ENCODE data around the gene TELO2. TPM values are rescaled to one million over a fixed set of nuclear protein-coding genes. Genes with fewer than 3 reads are reported as not detected.

TELO2 gene
- total and polyA plus RNA-seq, 2 experiments from 2014 or later = 51.6 to 58.7 TPM

DNA sequence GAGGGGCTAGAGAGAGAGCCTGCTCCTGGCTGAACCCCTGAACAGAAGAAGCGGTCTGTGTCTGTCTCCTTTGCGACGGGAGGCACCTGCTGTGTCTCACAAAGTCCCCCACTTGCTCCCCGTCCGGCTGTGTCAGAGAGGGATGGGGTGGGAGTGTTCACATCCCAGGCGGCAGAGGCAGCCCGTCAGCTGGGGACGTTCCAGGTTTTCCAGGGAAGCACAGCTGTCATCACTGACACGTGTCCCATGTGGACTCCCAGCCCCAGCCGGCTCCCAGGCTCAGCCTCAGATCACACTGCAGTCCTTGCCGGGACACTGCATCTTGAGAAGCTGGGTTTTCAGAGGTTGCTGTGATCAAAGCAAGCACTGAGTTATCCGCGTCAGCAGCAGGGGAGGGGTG lies 1.6 kb downstream of the TELO2 start:
- peak in 1 of 2 donors; percentile 14 for DNase-seq (ENCODE audit: low read depth in 1 of 2, low spot score in 1 of 2)
- Histone ChIP-seq H3K27me3 (no peaks in the 10 kb centered on the region), H3K36me3 (peaks cover 3% of the 10 kb centered on the region), H3K27ac (no peak overlapping the region), H3K4me3 (no peak overlapping the region), H3K9me3 (ENCODE audit: low read depth) (no peaks in the 10 kb centered on the region), H3K4me1 (ENCODE audit: low read depth) (peaks cover 8% of the 10 kb centered on the region)
- TF ChIP-seq, protein P1, sequence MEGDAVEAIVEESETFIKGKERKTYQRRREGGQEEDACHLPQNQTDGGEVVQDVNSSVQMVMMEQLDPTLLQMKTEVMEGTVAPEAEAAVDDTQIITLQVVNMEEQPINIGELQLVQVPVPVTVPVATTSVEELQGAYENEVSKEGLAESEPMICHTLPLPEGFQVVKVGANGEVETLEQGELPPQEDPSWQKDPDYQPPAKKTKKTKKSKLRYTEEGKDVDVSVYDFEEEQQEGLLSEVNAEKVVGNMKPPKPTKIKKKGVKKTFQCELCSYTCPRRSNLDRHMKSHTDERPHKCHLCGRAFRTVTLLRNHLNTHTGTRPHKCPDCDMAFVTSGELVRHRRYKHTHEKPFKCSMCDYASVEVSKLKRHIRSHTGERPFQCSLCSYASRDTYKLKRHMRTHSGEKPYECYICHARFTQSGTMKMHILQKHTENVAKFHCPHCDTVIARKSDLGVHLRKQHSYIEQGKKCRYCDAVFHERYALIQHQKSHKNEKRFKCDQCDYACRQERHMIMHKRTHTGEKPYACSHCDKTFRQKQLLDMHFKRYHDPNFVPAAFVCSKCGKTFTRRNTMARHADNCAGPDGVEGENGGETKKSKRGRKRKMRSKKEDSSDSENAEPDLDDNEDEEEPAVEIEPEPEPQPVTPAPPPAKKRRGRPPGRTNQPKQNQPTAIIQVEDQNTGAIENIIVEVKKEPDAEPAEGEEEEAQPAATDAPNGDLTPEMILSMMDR (IDR thresholded peaks at IDR 0.05; ENCODE audit: low read depth, low read length) = no peak

DNA sequence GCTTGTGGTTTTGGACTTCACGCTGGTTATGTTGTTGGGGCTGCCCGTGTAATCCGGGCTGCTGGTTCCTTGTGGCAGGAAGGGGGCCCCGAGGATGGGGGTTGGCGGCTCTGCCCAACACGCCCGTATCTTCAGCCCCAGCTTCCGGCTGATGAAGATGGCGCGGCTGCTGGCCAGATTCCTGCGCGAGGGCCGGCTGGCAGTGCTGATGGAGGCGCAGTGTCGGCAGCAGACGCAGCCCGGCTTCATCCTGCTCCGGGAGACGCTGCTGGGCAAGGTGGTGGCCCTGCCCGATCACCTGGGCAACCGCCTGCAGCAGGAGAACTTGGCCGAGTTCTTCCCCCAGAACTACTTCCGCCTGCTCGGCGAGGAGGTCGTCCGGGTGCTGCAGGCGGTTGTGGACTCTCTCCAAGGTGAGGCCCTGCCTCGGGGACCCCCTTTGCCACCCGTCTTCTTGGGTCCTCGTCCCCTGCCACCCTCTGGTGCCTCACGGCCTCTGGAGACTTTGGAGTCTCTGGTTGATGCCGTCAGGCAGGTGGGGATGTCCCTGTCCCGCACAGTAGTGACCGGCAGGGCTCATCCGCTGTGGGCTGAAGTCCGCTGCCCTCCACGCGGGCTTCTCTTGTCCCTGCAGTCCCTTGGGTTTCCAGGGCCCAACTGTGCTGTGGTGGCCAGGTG lies 2.2 kb downstream of the TELO2 start:
- no peak for DNase-seq (ENCODE audit: low read depth in 1 of 2, low spot score in 1 of 2)
- Histone ChIP-seq H3K4me3 (no peak overlapping the region), H3K27ac (no peak overlapping the region), H3K9me3 (ENCODE audit: low read depth) (no peaks in the 10 kb centered on the region), H3K4me1 (ENCODE audit: low read depth) (peaks cover 8% of the 10 kb centered on the region), H3K27me3 (no peaks in the 10 kb centered on the region), H3K36me3 (peaks cover 7% of the 10 kb centered on the region)
- TF ChIP-seq, protein P1 (IDR thresholded peaks at IDR 0.05; ENCODE audit: low read depth, low read length) = no peak

DNA sequence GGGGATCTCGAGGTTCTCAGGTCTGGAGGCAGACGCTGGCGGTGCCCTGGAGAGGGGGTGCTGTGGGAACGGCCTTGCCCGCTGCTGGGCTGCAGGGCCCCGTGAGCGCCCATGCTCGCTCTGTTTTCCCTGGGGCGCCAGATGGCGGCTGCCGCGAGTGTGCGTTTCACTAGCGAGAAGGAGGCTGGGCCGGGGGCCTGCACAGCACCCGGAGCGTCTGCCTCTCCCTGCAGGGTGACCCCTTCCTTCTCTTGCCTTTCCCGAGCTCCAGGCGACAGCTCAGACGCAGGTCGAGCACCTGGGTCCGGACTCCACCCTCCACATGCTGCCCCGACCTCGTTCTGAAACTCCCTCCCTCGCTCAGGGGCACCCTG lies 2.7 kb downstream of the TELO2 start:
- TF ChIP-seq, protein P1 (IDR thresholded peaks at IDR 0.05; ENCODE audit: low read depth, low read length) = no peak
- DNase-seq (ENCODE audit: low read depth in 1 of 2, low spot score in 1 of 2) = no peak
- peaks cover 7% of the 10 kb centered on the region for H3K36me3 ChIP-seq
- H3K4me3 ChIP-seq = no peak overlapping the region
- no peaks in the 10 kb centered on the region for H3K27me3 ChIP-seq
- H3K9me3 ChIP-seq (ENCODE audit: low read depth) = no peaks in the 10 kb centered on the region
- peaks cover 8% of the 10 kb centered on the region for H3K4me1 ChIP-seq (ENCODE audit: low read depth)
- H3K27ac ChIP-seq = no peak overlapping the region

DNA sequence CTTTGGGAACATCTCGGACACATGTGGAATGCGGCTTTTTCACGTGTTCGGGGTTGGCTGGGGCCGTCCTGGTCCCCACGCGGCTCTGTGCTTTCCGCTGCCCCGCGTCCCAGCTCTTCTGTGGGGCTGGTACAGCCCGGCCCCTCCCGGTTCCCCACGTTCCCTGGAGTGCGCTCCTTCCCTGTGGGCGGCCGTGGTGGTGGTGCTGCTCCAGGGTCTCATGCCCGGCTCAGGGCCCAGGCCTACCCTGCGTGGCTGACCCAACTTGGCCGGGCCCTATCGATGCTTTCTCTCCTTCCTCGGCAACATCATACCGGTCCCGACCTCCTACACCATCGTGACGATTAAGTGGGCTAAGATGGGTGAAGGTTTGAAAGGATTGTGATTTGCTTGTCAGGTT lies 3.3 kb downstream of the TELO2 start:
- no peak for DNase-seq (ENCODE audit: low read depth in 1 of 2, low spot score in 1 of 2)
- TF ChIP-seq, protein P1 (IDR thresholded peaks at IDR 0.05; ENCODE audit: low read depth, low read length) = no peak
- H3K27ac ChIP-seq = no peak overlapping the region
- no peak overlapping the region for H3K4me3 ChIP-seq
- peaks cover 8% of the 10 kb centered on the region for H3K4me1 ChIP-seq (ENCODE audit: low read depth)
- no peaks in the 10 kb centered on the region for H3K9me3 ChIP-seq (ENCODE audit: low read depth)
- no peaks in the 10 kb centered on the region for H3K27me3 ChIP-seq
- H3K36me3 ChIP-seq = peaks cover 7% of the 10 kb centered on the region

DNA sequence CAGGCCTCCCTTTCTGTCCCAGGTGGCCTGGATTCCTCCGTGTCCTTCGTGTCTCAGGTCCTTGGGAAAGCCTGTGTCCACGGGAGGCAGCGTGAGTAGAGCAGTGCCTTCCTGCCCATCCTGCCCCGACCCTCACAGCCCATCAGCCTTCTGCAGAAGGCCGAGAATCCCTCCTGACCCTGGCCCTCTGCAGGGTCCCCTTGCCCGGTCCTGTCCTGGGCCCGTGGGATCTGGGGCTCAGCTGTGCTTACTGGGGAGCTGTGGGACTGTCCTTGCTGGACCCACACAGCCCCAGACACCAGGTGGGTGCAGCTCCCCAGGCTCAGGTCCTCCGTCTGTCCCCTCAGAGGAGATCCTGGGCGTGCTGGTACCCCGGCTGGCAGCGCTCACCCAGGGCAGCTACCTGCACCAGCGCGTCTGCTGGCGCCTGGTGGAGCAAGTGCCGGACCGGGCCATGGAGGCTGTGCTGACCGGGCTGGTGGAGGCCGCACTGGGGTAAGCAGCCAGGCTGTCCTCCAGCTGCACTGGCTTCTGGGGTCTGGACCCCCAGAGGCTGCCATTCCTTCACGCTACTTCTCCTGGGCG lies 3.9 kb downstream of the TELO2 start:
- Histone ChIP-seq H3K36me3 (peaks cover 13% of the 10 kb centered on the region), H3K4me1 (ENCODE audit: low read depth) (peaks cover 8% of the 10 kb centered on the region), H3K4me3 (no peak overlapping the region), H3K9me3 (ENCODE audit: low read depth) (no peaks in the 10 kb centered on the region), H3K27me3 (no peaks in the 10 kb centered on the region), H3K27ac (no peak overlapping the region)
- DNase-seq (ENCODE audit: low read depth in 1 of 2, low spot score in 1 of 2) = no peak
- TF ChIP-seq, protein P1 (IDR thresholded peaks at IDR 0.05; ENCODE audit: low read depth, low read length) = no peak

Measured in cardiac muscle cell (in vitro differentiated cells and primary cell).